Measurements from ENCODE around the gene SCARB1.

The SCARB1 gene

GRCh38 chr12:124731869-124732268 lies 131.8 kb downstream of the SCARB1 start:
- no peak for TF ChIP-seq YY1 (IDR thresholded peaks at IDR 0.05; ENCODE audit: low read depth)
- no peak for TF ChIP-seq USF1 (IDR thresholded peaks at IDR 0.05)
- no peak for TF ChIP-seq FOXM1 (IDR thresholded peaks at IDR 0.05; ENCODE audit: borderline replicate concordance, low read depth)
- no peak for TF ChIP-seq RAD21 (IDR thresholded peaks at IDR 0.05; ENCODE audit: low read depth)
- TF ChIP-seq EP300 (IDR thresholded peaks at IDR 0.05; ENCODE audit: borderline replicate concordance): no peak
- no peak for TF ChIP-seq TAF1 (IDR thresholded peaks at IDR 0.05; ENCODE audit: low read depth)
- TF ChIP-seq CEBPB (IDR thresholded peaks at IDR 0.05): no peak
- TF ChIP-seq CREB1 (IDR thresholded peaks at IDR 0.05; ENCODE audit: low read depth): no peak
- TF ChIP-seq EGR1 (IDR thresholded peaks at IDR 0.05): no peak
- no peak for TF ChIP-seq TCF12 (IDR thresholded peaks at IDR 0.05; ENCODE audit: low read depth)
- TF ChIP-seq NFIC (IDR thresholded peaks at IDR 0.05): no peak
- no peak for TF ChIP-seq MAX (IDR thresholded peaks at IDR 0.05)
- TF ChIP-seq REST (IDR thresholded peaks at IDR 0.05; ENCODE audit: low read depth): no peak
- no peak for TF ChIP-seq ZBTB7A (IDR thresholded peaks at IDR 0.05; ENCODE audit: low read depth)
- TF ChIP-seq TEAD4 (IDR thresholded peaks at IDR 0.05): no peak

GRCh38 chr12:124730455-124730932 lies 133.2 kb downstream of the SCARB1 start:
- TF ChIP-seq MAX (IDR thresholded peaks at IDR 0.05): peak; percentile 49
- no peak for TF ChIP-seq YY1 (IDR thresholded peaks at IDR 0.05; ENCODE audit: low read depth)
- TF ChIP-seq TCF12 (IDR thresholded peaks at IDR 0.05; ENCODE audit: low read depth): peak; percentile 97
- no peak for TF ChIP-seq USF1 (IDR thresholded peaks at IDR 0.05)
- peak; percentile 22; the same call in 1 of the 2 replicates for TF ChIP-seq RAD21 (IDR thresholded peaks at IDR 0.05; ENCODE audit: low read depth)
- no peak for TF ChIP-seq REST (IDR thresholded peaks at IDR 0.05; ENCODE audit: low read depth)
- TF ChIP-seq EGR1 (IDR thresholded peaks at IDR 0.05): 0 out of 2 replicates have a peak, but pooled peaks have one; percentile 20
- TF ChIP-seq TEAD4 (IDR thresholded peaks at IDR 0.05): peak; percentile 87
- TF ChIP-seq CREB1 (IDR thresholded peaks at IDR 0.05; ENCODE audit: low read depth): no peak
- TF ChIP-seq EP300 (IDR thresholded peaks at IDR 0.05; ENCODE audit: borderline replicate concordance): peak; percentile 95
- TF ChIP-seq CEBPB (IDR thresholded peaks at IDR 0.05): no peak; the same call in 1 of the 2 replicates
- peak; percentile 88 for TF ChIP-seq FOXM1 (IDR thresholded peaks at IDR 0.05; ENCODE audit: borderline replicate concordance, low read depth)
- no peak for TF ChIP-seq ZBTB7A (IDR thresholded peaks at IDR 0.05; ENCODE audit: low read depth)
- TF ChIP-seq NFIC (IDR thresholded peaks at IDR 0.05): peak; percentile 95
- no peak for TF ChIP-seq TAF1 (IDR thresholded peaks at IDR 0.05; ENCODE audit: low read depth)

- no peak for TF ChIP-seq TCF12 (IDR thresholded peaks at IDR 0.05; ENCODE audit: low read depth)
- TF ChIP-seq ZBTB7A (IDR thresholded peaks at IDR 0.05; ENCODE audit: low read depth): no peak
- TF ChIP-seq CEBPB (IDR thresholded peaks at IDR 0.05): no peak
- peak; percentile 48 for TF ChIP-seq RAD21 (IDR thresholded peaks at IDR 0.05; ENCODE audit: low read depth)
- no peak for TF ChIP-seq CREB1 (IDR thresholded peaks at IDR 0.05; ENCODE audit: low read depth)
Measured at GRCh38 chr12:124727922-124728321, 135.7 kb downstream of the SCARB1 start.

GRCh38 chr12:124727264-124727800 lies 136.3 kb downstream of the SCARB1 start:
- no peak for TF ChIP-seq FOXM1 (IDR thresholded peaks at IDR 0.05; ENCODE audit: borderline replicate concordance, low read depth)
- no peak for TF ChIP-seq TCF12 (IDR thresholded peaks at IDR 0.05; ENCODE audit: low read depth)
- no peak for TF ChIP-seq USF1 (IDR thresholded peaks at IDR 0.05)
- no peak for TF ChIP-seq ZBTB7A (IDR thresholded peaks at IDR 0.05; ENCODE audit: low read depth)
- TF ChIP-seq TAF1 (IDR thresholded peaks at IDR 0.05; ENCODE audit: low read depth): no peak
- TF ChIP-seq YY1 (IDR thresholded peaks at IDR 0.05; ENCODE audit: low read depth): no peak
- TF ChIP-seq CREB1 (IDR thresholded peaks at IDR 0.05; ENCODE audit: low read depth): no peak
- no peak for TF ChIP-seq TEAD4 (IDR thresholded peaks at IDR 0.05)
- TF ChIP-seq EP300 (IDR thresholded peaks at IDR 0.05; ENCODE audit: borderline replicate concordance): no peak
- no peak for TF ChIP-seq CEBPB (IDR thresholded peaks at IDR 0.05)
- TF ChIP-seq RAD21 (IDR thresholded peaks at IDR 0.05; ENCODE audit: low read depth): no peak
- no peak for TF ChIP-seq REST (IDR thresholded peaks at IDR 0.05; ENCODE audit: low read depth)
- no peak for TF ChIP-seq EGR1 (IDR thresholded peaks at IDR 0.05)
- no peak for TF ChIP-seq MAX (IDR thresholded peaks at IDR 0.05)
- no peak for TF ChIP-seq NFIC (IDR thresholded peaks at IDR 0.05)

All from Ishikawa (cell line).